Globus pallidus (tissue), 1 donor: ENCODE results near the gene OR2AJ1.

Experiments
- DNase-seq: peaks from one replicate; pipeline ENCODE4 v3.0.0-alpha.2; 2015; ENCODE audit warnings: low spot score

Gene OR2AJ1

DNA sequence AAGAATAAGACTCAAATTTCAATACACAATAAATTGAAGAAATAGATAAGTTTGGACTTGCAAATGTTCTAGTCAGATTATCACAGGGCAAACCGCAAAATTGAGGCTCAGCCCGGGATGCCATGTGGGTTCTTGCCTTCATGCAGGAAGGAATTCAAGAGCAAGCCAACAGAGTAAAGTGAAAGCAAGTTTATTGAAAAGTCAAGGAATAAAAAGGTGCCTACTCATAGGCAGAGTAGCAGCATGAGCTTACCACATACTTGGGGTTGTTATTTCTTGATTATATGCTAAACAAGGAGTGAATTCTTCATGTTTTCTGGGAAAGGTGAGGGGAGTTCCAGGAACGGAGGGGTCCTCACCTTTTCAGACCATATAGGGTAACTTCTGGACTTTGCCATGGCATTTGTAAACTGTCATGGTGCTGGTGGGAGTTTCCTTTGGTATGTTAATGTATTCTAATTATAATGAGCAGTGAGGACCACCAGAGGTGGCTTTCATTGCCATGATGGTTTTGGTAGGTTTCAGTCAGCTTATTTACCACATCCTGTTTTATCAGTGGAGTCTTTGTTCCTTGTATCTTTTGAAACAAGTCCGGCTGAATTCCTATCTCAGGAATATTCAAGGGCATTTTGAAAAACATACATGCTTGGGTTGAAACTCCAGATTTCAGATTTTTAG is 38.4 kb downstream of the OR2AJ1 start:
- DNase-seq: no peak

GRCh38 chr1:247964933-247965332 is 40.2 kb downstream of the OR2AJ1 start, which contains the start of gene OR2AK2:
OR2AK2 (plus strand) TSS chr1:247965233; CDS start chr1:247965377, 144 bp downstream.
- no peak for DNase-seq

- no peak for DNase-seq
Measured at GRCh38 chr1:247966532-247967204, 42.0 kb downstream of the OR2AJ1 start.
